Measurements from ENCODE around the gene GABRR3. TPM values are rescaled to one million over a fixed set of nuclear protein-coding genes. Genes with fewer than 3 reads are reported as not detected.

GABRR3 gene
- total RNA-seq, 2 experiments from 2014 or later, result not detected

- Histone ChIP-seq H3K36me3 (ENCODE audit: insufficient read depth, low read length) (no peaks in the 10 kb centered on the region), H3K4me1 (ENCODE audit: insufficient read depth, low read length, poor library complexity, severe bottlenecking) (peaks cover 19% of the 10 kb centered on the region), H3K9me3 (ENCODE audit: low read length) (no peaks in the 10 kb centered on the region), H3K79me2 (ENCODE audit: insufficient read depth, low read depth, low read length) (no peaks in the 10 kb centered on the region), H2AFZ (ENCODE audit: low read length) (no peak overlapping the region), H4K20me1 (ENCODE audit: insufficient read depth, low read length) (no peaks in the 10 kb centered on the region), H3K9me2 (ENCODE audit: insufficient read depth, low read length) (no peaks in the 10 kb centered on the region), H3K4me3 (ENCODE audit: low read depth, low read length, poor library complexity, severe bottlenecking) (no peak overlapping the region), H3K27ac (ENCODE audit: low read depth, low read length, poor library complexity, severe bottlenecking) (no peak overlapping the region), H3K4me2 (ENCODE audit: low read length) (no peak overlapping the region)
- intact Hi-C loops (cut with micrococcal nuclease; ENCODE audit: unreplicated experiment), result no loop called here
- POLR2A ChIA-PET, result interaction anchor here (0.7 to 1.2 kb wide), 2 partner anchors 36 to 567 kb away, joined by 3 read pairs; no protein-coding TSS in a partner anchor
- TF ChIP-seq EZH2phosphoT487 (IDR thresholded peaks at IDR 0.05; ENCODE audit: borderline replicate concordance, low read depth, low read length) (no peak), CTCF (conservative IDR thresholded peaks at IDR 0.05; ENCODE audit: low read length) (no peak)
- BruUV-seq (replicated peaks), result no TSS peak
- CTCF ChIA-PET (ENCODE audit: unreplicated experiment), result no interaction called here
- no peak for DNase-seq (ENCODE audit: low spot score)
These were observed 29.7 kb downstream of the GABRR3 start for GRCh38 chr3:98005438-98005837.

GRCh38 chr3:98004721-98005120, 30.4 kb downstream of the GABRR3 start:
- no peaks in the 10 kb centered on the region for H3K9me2 ChIP-seq (ENCODE audit: insufficient read depth, low read length)
- no peaks in the 10 kb centered on the region for H3K9me3 ChIP-seq (ENCODE audit: low read length)
- no peaks in the 10 kb centered on the region for H3K36me3 ChIP-seq (ENCODE audit: insufficient read depth, low read length)
- H3K4me3 ChIP-seq (ENCODE audit: low read depth, low read length, poor library complexity, severe bottlenecking), result no peak overlapping the region
- CTCF ChIA-PET (ENCODE audit: unreplicated experiment), result no interaction called here
- H3K4me2 ChIP-seq (ENCODE audit: low read length), result no peak overlapping the region
- DNase-seq (ENCODE audit: low spot score), result no peak
- peak overlapping the region; percentile 86; the same call in 1 of the 2 replicates for H2AFZ ChIP-seq (ENCODE audit: low read length)
- BruUV-seq (replicated peaks), result no TSS peak
- no peaks in the 10 kb centered on the region for H3K79me2 ChIP-seq (ENCODE audit: insufficient read depth, low read depth, low read length)
- H3K4me1 ChIP-seq (ENCODE audit: insufficient read depth, low read length, poor library complexity, severe bottlenecking), result peaks cover 19% of the 10 kb centered on the region
- TF ChIP-seq EZH2phosphoT487 (IDR thresholded peaks at IDR 0.05; ENCODE audit: borderline replicate concordance, low read depth, low read length) (no peak), CTCF (conservative IDR thresholded peaks at IDR 0.05; ENCODE audit: low read length) (no peak)
- intact Hi-C loops (cut with micrococcal nuclease; ENCODE audit: unreplicated experiment), result no loop called here
- no peaks in the 10 kb centered on the region for H4K20me1 ChIP-seq (ENCODE audit: insufficient read depth, low read length)
- no peak overlapping the region for H3K27ac ChIP-seq (ENCODE audit: low read depth, low read length, poor library complexity, severe bottlenecking)
- POLR2A ChIA-PET, result interaction anchor here (0.7 to 1.7 kb wide), 7 partner anchors 8 to 236 kb away, joined by 3 to 5 read pairs (median 4); no protein-coding TSS in a partner anchor

GRCh38 chr3:98003306-98003969, 31.7 kb downstream of the GABRR3 start:
- no peak overlapping the region for H3K4me2 ChIP-seq (ENCODE audit: low read length)
- CTCF ChIA-PET (ENCODE audit: unreplicated experiment), result interaction anchor here (1.5 kb wide), 1 partner anchor 8 kb away, joined by 3 read pairs; no protein-coding TSS in a partner anchor

More at GRCh38 chr3:98003306-98003969, 31.7 kb downstream of the GABRR3 start:
- DNase-seq (ENCODE audit: low spot score), result peak; percentile 10
- peaks cover 9% of the 10 kb centered on the region for H3K4me1 ChIP-seq (ENCODE audit: insufficient read depth, low read length, poor library complexity, severe bottlenecking)
- TF ChIP-seq CTCF (conservative IDR thresholded peaks at IDR 0.05; ENCODE audit: low read length), result no peak
- TF ChIP-seq EZH2phosphoT487 (IDR thresholded peaks at IDR 0.05; ENCODE audit: borderline replicate concordance, low read depth, low read length), result no peak
- H4K20me1 ChIP-seq (ENCODE audit: insufficient read depth, low read length), result no peaks in the 10 kb centered on the region
- H3K36me3 ChIP-seq (ENCODE audit: insufficient read depth, low read length), result no peaks in the 10 kb centered on the region
- intact Hi-C loops (cut with micrococcal nuclease; ENCODE audit: unreplicated experiment), result no loop called here
- H3K9me2 ChIP-seq (ENCODE audit: insufficient read depth, low read length), result no peaks in the 10 kb centered on the region
- H3K9me3 ChIP-seq (ENCODE audit: low read length), result no peaks in the 10 kb centered on the region
- H3K79me2 ChIP-seq (ENCODE audit: insufficient read depth, low read depth, low read length), result no peaks in the 10 kb centered on the region
- H3K4me3 ChIP-seq (ENCODE audit: low read depth, low read length, poor library complexity, severe bottlenecking), result no peak overlapping the region
- peak overlapping the region; percentile 86 for H2AFZ ChIP-seq (ENCODE audit: low read length)
- no peak overlapping the region for H3K27ac ChIP-seq (ENCODE audit: low read depth, low read length, poor library complexity, severe bottlenecking)
- POLR2A ChIA-PET, result interaction anchor here (0.7 to 1.7 kb wide), 5 partner anchors 9 to 646 kb away, joined by 3 to 4 read pairs (median 4); no protein-coding TSS in a partner anchor
- no TSS peak for BruUV-seq (replicated peaks)
